Coronary artery (tissue), 2 donors: Measurements from ENCODE around the gene IRX2.

ENCODE experiments used
- DNase-seq: peaks from one replicate; pipeline ENCODE4 v3.0.0-alpha.2; 2017; ENCODE audit warnings: low spot score
- H3K27ac ChIP-seq, 2 donors: fragments of 200-600 bp; sonication (generic); one replicate each; pipeline ENCODE4 v1.5.1; 2016 to 2019
- H3K4me3 ChIP-seq: fragments of 200-600 bp; sonication (generic); 2 replicates; pipeline ENCODE4 v1.5.1; 2016; ENCODE audit warnings: mild to moderate bottlenecking, moderate library complexity
- CTCF ChIP-seq: fragments of 200-600 bp; sonication (generic); IDR thresholded peaks from one replicate; pipeline ENCODE4 v1.5.1; 2019; ENCODE audit warnings: antibody characterized with exemption

IRX2 gene

GRCh38 chr5:2779459-2779858 lies 28.0 kb upstream of the IRX2 start:
- TF ChIP-seq CTCF: no peak
- no peak for DNase-seq
- no peak overlapping the region for H3K4me3 ChIP-seq
- no peak overlapping the region for H3K27ac ChIP-seq

GRCh38 chr5:2776337-2777302 lies 25.1 kb upstream of the IRX2 start:
- DNase-seq: no peak
- Histone ChIP-seq H3K27ac (no peak overlapping the region), H3K4me3 (no peak overlapping the region)
- no peak for TF ChIP-seq CTCF

- TF ChIP-seq CTCF: no peak
- no peak for DNase-seq
- Histone ChIP-seq H3K27ac (no peak overlapping the region), H3K4me3 (no peak overlapping the region)
Observed at GRCh38 chr5:2773327-2773726, 21.9 kb upstream of the IRX2 start.

- H3K4me3 ChIP-seq: no peak overlapping the region
- no peak overlapping the region for H3K27ac ChIP-seq
- DNase-seq: no peak
- TF ChIP-seq CTCF: no peak
Observed at GRCh38 chr5:2767089-2767488, 15.6 kb upstream of the IRX2 start.

- Histone ChIP-seq H3K4me3 (no peak overlapping the region), H3K27ac (no peak overlapping the region)
- TF ChIP-seq CTCF: no peak
- DNase-seq: no peak
Observed at GRCh38 chr5:2764581-2764980, 13.1 kb upstream of the IRX2 start.

GRCh38 chr5:2763533-2763794 lies 12.0 kb upstream of the IRX2 start:
- no peak for DNase-seq
- Histone ChIP-seq H3K27ac (no peak overlapping the region), H3K4me3 (no peak overlapping the region)

More at GRCh38 chr5:2763533-2763794, 12.0 kb upstream of the IRX2 start:
- TF ChIP-seq CTCF: no peak
